Stimulated activated CD4-positive, alpha-beta T cell treated with anti-CD3 and anti-CD28 coated beads, Interleukin-2, amount 100 ng/mL, for 4 hours (primary cell): ENCODE data around the gene PMFBP1.

Experiments
- DNase-seq: peaks from one replicate; pipeline ENCODE4 v3.0.0-alpha.2; 2020; ENCODE audit warnings: low read depth

The PMFBP1 gene

GRCh38 chr16:72128701-72129100, 43.3 kb downstream of the PMFBP1 start:
- no peak for DNase-seq

DNA sequence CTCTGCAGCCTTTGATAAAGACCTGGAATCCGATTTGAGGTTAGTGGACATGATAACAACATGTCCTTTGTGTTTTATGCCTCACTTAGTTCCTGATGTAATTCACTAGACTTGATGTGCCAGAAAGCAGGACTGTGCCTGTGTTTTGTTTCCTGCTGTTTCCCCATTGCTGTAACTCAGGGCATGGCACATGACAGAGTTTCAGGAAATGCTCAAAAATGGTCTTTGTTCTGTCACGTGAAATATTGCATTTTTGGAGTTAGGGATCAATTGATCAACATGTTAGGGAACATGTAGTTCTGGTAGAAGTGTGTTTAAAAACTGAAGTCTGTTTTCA, 45.6 kb downstream of the PMFBP1 start:
- DNase-seq, result no peak

GRCh38 chr16:72125635-72126428, 46.1 kb downstream of the PMFBP1 start:
- DNase-seq, result no peak

- DNase-seq, result peak; percentile 24
Observed at GRCh38 chr16:72124761-72125634, 47.0 kb downstream of the PMFBP1 start.

DNA sequence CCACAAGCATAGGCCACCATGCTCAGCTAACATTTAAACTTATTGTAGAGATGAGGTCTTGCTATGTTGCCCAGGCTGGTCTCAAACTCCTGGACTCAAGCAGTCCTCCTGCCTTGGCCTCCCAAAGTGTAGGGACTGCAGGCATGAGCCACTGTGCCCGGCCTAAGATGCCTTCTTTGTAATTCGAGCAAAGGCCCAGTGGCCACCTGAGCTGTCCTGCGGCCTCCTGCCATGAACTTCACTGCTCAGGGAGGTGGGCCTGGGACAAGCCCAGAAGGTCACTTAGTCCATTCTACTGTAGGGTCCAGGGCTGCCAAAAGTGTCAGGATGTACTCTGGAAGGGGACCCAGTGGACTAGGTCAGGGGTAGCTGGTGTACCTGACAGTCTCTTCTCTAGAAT, 47.8 kb downstream of the PMFBP1 start:
- DNase-seq, result no peak

GRCh38 chr16:72123426-72123825, 48.5 kb downstream of the PMFBP1 start:
- no peak for DNase-seq

- no peak for DNase-seq
Observed at GRCh38 chr16:72122916-72123315, 49.0 kb downstream of the PMFBP1 start.

GRCh38 chr16:72122308-72122707, 49.6 kb downstream of the PMFBP1 start:
- no peak for DNase-seq

GRCh38 chr16:72120026-72120425, 51.9 kb downstream of the PMFBP1 start:
- no peak for DNase-seq

- no peak for DNase-seq
Observed at GRCh38 chr16:72113616-72113945, 58.4 kb downstream of the PMFBP1 start.

- no peak for DNase-seq
Observed at GRCh38 chr16:72112906-72113615, 58.9 kb downstream of the PMFBP1 start.

DNA sequence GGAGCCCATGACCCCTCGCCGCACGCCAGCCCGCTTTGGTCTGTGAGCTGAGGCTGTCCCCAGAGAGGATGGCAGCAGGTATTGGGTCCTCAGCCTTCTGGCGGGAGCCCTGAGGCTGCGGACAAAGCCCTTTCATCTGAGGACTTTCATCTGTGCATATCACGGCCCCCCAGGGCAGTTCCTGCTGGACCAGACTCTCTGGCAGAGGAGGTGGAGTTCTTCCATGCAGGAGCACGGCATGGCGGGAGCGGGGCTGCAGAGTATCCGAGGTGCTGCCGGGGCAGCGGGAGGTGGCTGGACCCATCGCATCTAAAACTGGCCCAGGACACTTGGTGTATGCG, 59.5 kb downstream of the PMFBP1 start:
- DNase-seq, result no peak

DNA sequence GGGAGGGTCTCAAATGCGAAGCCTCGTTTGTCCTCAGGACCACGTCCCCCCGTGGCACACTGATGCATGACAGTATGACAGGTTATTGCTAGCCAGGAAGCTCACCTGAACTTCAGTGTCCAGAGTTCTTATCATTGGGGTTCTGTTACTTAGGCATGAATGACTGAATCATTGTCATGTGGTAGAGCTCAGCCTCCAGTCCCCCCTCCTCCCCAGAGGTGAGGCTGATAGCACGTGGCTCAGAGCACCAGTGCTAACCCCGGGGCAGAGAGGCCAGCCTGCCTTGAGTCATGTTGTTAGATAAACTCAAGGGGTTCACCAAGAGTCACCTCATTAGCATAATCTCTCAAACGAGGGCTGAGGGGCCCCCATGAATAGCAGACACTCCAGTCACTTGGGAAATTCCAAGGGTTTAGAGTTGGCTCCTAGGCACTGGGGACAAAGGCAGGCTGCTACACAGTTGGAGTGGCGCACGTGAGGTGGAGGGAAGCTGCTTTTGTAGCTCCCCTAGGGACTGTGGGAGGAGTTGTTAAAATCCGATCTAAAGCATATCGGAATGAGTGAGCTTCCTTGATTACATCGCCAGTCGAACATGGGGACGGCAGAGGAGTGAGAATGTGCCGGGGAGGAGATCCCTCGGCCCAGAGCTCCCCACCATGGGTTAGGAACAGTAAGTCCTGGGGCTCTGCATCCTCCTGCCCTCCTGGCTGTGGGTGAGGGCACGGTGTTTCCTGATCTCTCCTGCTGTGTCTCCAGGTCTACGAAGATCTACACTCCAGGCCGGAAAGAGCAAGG, 60.1 kb downstream of the PMFBP1 start:
- DNase-seq, result no peak

DNA sequence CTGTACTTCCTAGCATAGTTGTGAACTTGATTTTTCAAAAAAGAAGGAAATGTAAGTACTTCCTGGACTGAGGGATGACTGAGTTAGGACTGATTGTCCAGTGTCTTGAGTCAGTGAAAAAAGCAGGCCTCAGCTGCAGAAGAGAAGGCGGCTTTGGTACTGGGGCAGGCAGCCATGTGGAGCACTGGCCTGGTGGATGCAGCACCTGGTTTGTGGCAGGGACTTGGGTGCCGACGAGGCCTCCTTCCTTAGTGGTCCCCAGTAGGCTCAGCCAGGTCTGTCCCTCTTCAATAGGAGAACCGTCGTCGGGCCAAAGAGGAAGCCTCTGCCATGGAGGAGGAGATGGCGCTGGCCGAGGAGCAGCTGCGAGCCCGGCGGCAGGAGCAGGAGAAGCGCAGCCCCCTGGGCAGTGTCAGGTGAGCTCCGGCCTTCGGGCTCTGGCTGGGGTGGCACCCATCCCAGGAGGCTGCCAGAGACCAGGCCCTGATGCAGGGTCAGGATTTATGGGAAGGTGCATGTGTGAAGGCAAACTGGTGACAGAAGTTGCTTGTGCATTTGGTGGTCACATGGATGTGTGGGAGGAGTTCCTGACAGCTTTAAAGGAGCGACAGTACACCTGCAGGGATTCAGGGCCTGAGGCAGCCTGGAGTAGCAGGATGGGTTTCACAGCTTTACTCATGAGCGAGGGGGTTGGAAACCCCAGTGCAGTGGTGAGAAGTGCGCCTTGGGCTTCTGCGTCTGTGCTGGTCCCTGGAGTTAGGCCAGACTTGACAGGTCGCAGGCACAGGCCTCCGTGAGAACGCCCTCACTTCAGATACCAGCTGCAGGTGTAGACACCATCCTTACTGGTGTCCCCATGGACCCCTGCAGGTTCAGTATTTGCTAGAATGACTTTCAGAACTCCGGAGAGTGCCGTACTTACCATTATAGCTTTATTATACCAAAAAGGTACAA, 61.0 kb downstream of the PMFBP1 start:
- DNase-seq, result no peak

DNA sequence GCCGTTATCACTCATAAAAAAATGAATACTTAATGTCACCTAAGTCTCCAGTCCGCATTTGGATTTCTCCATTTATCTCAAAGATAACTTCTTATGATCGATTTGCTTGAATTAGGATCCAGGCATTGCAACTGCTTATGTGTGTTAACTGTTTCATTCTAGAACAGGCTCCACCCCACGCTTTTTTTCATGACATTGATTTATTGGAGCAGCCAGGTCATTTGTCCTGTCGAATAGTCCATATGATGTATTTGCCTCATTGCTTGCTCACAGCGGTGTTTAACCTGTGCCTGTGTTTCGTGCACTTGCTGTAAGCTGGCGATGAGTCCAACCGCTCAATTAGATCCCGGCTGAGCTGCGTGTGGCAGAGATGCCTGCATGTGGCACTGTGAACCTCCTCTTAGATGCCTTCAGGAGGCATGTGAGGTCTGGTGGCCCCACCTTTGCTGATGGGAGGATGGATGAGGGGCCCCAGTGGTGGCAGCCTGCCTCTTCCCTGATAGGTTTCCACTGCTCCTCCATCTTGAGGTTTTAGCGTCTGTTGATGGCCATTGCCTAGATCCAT, 61.9 kb downstream of the PMFBP1 start:
- no peak for DNase-seq

GRCh38 chr16:72109300-72109699, 62.7 kb downstream of the PMFBP1 start:
- DNase-seq, result no peak

GRCh38 chr16:72108353-72109102, 63.4 kb downstream of the PMFBP1 start:
- DNase-seq, result no peak

DNA sequence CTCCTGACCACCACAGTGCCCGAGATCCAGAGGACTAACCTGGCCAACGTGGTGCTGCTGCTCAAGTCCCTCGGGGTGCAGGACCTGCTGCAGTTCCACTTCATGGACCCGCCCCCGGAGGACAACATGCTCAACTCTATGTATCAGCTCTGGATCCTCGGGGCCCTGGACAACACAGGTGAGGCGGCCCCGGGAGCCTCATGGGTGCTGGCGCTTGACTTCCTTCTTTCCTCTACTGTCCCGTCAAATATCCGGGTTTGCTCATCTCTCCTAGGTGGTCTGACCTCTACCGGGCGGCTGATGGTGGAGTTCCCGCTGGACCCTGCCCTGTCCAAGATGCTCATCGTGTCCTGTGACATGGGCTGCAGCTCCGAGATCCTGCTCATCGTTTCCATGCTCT, 64.6 kb downstream of the PMFBP1 start:
- DNase-seq, result no peak

GRCh38 chr16:72105978-72106377, 66.0 kb downstream of the PMFBP1 start:
- DNase-seq, result no peak

GRCh38 chr16:72104905-72105304, 67.0 kb downstream of the PMFBP1 start:
- DNase-seq, result no peak
